ENCODE data around the gene HS6ST1.
"Not testable (repeated sequence)": the region's sequence is repeated elsewhere in the genome, so short reads cannot be mapped to it uniquely, and the experiment has no call there.

The HS6ST1 gene

GRCh38 chr2:128319631-128320191 lies 1.0 kb upstream of the HS6ST1 start:
- DNase-seq (ENCODE audit: low spot score in 2 of 2): peak in 1 of 2 donors; percentile 47
- peaks cover 45% of the 10 kb centered on the region for H3K4me1 Mint-ChIP-seq
- ATAC-seq: no peak
- H3K9me3 Mint-ChIP-seq: no peaks in the 10 kb centered on the region
- no peaks in the 10 kb centered on the region for H3K36me3 Mint-ChIP-seq
- H3K27ac Mint-ChIP-seq: no peak overlapping the region
- peak overlapping the region; percentile 75 for H3K4me3 Mint-ChIP-seq

GRCh38 chr2:128318245-128318644 lies 423 bp downstream of the HS6ST1 start:
- not testable (repeated sequence) for H3K9me3 Mint-ChIP-seq, H3K36me3 Mint-ChIP-seq, H3K27ac Mint-ChIP-seq
- Mint-ChIP-seq H3K4me3 (peak overlapping the region; percentile 75), H3K4me1 (peaks cover 55% of the 10 kb centered on the region)
- ATAC-seq (peak; percentile 42), DNase-seq (ENCODE audit: low spot score in 2 of 2) (peak; percentile 2 to 67)

- H3K36me3 Mint-ChIP-seq; DNase-seq (ENCODE audit: low spot score in 2 of 2); H3K27ac Mint-ChIP-seq; H3K9me3 Mint-ChIP-seq; ATAC-seq: not testable (repeated sequence)
- Mint-ChIP-seq H3K4me3 (peak overlapping the region; percentile 75), H3K4me1 (peaks cover 57% of the 10 kb centered on the region)
Measured at GRCh38 chr2:128317899-128318225, 806 bp downstream of the HS6ST1 start.

- Mint-ChIP-seq H3K27ac (no peak overlapping the region), H3K9me3 (no peaks in the 10 kb centered on the region), H3K4me3 (peak overlapping the region; percentile 75), H3K4me1 (peaks cover 60% of the 10 kb centered on the region), H3K36me3 (no peaks in the 10 kb centered on the region)
- DNase-seq (ENCODE audit: low spot score in 2 of 2): peak; percentile 5 to 65
- no peak for ATAC-seq
Measured at GRCh38 chr2:128317181-128317898, 1.3 kb downstream of the HS6ST1 start.

- DNase-seq (ENCODE audit: low spot score in 2 of 2) (peak in 1 of 2 donors; percentile 0), ATAC-seq (no peak)
- Mint-ChIP-seq H3K9me3 (no peaks in the 10 kb centered on the region), H3K27ac (no peak overlapping the region), H3K36me3 (no peaks in the 10 kb centered on the region), H3K4me1 (peaks cover 64% of the 10 kb centered on the region), H3K4me3 (peak overlapping the region; percentile 75)
Measured at GRCh38 chr2:128316777-128317180, 1.9 kb downstream of the HS6ST1 start.

- H3K4me1 Mint-ChIP-seq: peaks cover 66% of the 10 kb centered on the region
- no peaks in the 10 kb centered on the region for H3K36me3 Mint-ChIP-seq
- H3K9me3 Mint-ChIP-seq: no peaks in the 10 kb centered on the region
- no peak overlapping the region for H3K27ac Mint-ChIP-seq
- H3K4me3 Mint-ChIP-seq: peak overlapping the region; percentile 75
- ATAC-seq (no peak), DNase-seq (ENCODE audit: low spot score in 2 of 2) (peak; percentile 1 to 51)
Measured at GRCh38 chr2:128315829-128316776, 2.6 kb downstream of the HS6ST1 start.

- DNase-seq (ENCODE audit: low spot score in 2 of 2) (peak; percentile 1 to 43), ATAC-seq (no peak)
- H3K4me1 Mint-ChIP-seq: peaks cover 65% of the 10 kb centered on the region
- H3K27ac Mint-ChIP-seq: no peak overlapping the region
- H3K9me3 Mint-ChIP-seq: no peaks in the 10 kb centered on the region
- no peaks in the 10 kb centered on the region for H3K36me3 Mint-ChIP-seq
- no peak overlapping the region for H3K4me3 Mint-ChIP-seq
Measured at GRCh38 chr2:128315122-128315828, 3.4 kb downstream of the HS6ST1 start.

GRCh38 chr2:128314348-128315121 lies 4.1 kb downstream of the HS6ST1 start:
- Mint-ChIP-seq H3K9me3 (no peaks in the 10 kb centered on the region), H3K27ac (no peak overlapping the region), H3K4me3 (no peak overlapping the region), H3K4me1 (peaks cover 70% of the 10 kb centered on the region), H3K36me3 (no peaks in the 10 kb centered on the region)
- DNase-seq (ENCODE audit: low spot score in 2 of 2): peak; percentile 1 to 47
- ATAC-seq: no peak

GRCh38 chr2:128313931-128314347 lies 4.7 kb downstream of the HS6ST1 start:
- H3K4me3 Mint-ChIP-seq: no peak overlapping the region
- H3K4me1 Mint-ChIP-seq: peaks cover 72% of the 10 kb centered on the region
- no peak overlapping the region for H3K27ac Mint-ChIP-seq
- H3K36me3 Mint-ChIP-seq: no peaks in the 10 kb centered on the region
- ATAC-seq (no peak), DNase-seq (ENCODE audit: low spot score in 2 of 2) (peak; percentile 1 to 41)
- no peaks in the 10 kb centered on the region for H3K9me3 Mint-ChIP-seq

- Mint-ChIP-seq H3K36me3 (no peaks in the 10 kb centered on the region), H3K4me3 (no peak overlapping the region), H3K4me1 (peaks cover 72% of the 10 kb centered on the region), H3K9me3 (no peaks in the 10 kb centered on the region), H3K27ac (peak overlapping the region; percentile 10)
- DNase-seq (ENCODE audit: low spot score in 2 of 2): peak in 1 of 2 donors; percentile 1
- ATAC-seq: no peak
Measured at GRCh38 chr2:128313091-128313836, 5.4 kb downstream of the HS6ST1 start.

GRCh38 chr2:128312411-128312810 lies 6.3 kb downstream of the HS6ST1 start:
- DNase-seq (ENCODE audit: low spot score in 2 of 2) (no peak), ATAC-seq (no peak)
- Mint-ChIP-seq H3K36me3 (no peaks in the 10 kb centered on the region), H3K9me3 (no peaks in the 10 kb centered on the region), H3K27ac (no peak overlapping the region), H3K4me1 (peaks cover 77% of the 10 kb centered on the region), H3K4me3 (no peak overlapping the region)

GRCh38 chr2:128311755-128312341 lies 6.8 kb downstream of the HS6ST1 start:
- Mint-ChIP-seq H3K9me3 (no peaks in the 10 kb centered on the region), H3K4me1 (peaks cover 75% of the 10 kb centered on the region), H3K4me3 (no peak overlapping the region), H3K36me3 (no peaks in the 10 kb centered on the region), H3K27ac (peak overlapping the region; percentile 3)
- ATAC-seq (no peak), DNase-seq (ENCODE audit: low spot score in 2 of 2) (no peak)

GRCh38 chr2:128311216-128311754 lies 7.4 kb downstream of the HS6ST1 start:
- DNase-seq (ENCODE audit: low spot score in 2 of 2) (no peak), ATAC-seq (no peak)
- Mint-ChIP-seq H3K4me1 (peaks cover 69% of the 10 kb centered on the region), H3K27ac (peak overlapping the region; percentile 3), H3K9me3 (no peaks in the 10 kb centered on the region), H3K36me3 (no peaks in the 10 kb centered on the region), H3K4me3 (no peak overlapping the region)
